Uterus (tissue), 4 donors: ENCODE measurements around the gene SIAH1. TPM values are rescaled to one million over a fixed set of nuclear protein-coding genes. Genes with fewer than 3 reads are reported as not detected.
"Not testable (repeated sequence)": the region's sequence is repeated elsewhere in the genome, so short reads cannot be mapped to it uniquely, and the experiment has no call there.

ENCODE experiments used
- DNase-seq, 2 donors: peaks; one replicate each; pipeline ENCODE4 v3.0.0-alpha.2; 2019 to 2020
- H3K27ac ChIP-seq, 2 donors: fragments of 200-600 bp; sonication (generic); 1 replicate in 1 of 2; 2 replicates in 1 of 2; pipeline ENCODE4 v1.5.1; 2016 to 2018
- H3K27me3 ChIP-seq, 2 donors: fragments of 200-600 bp; sonication (generic); one replicate each; pipeline ENCODE4 v1.5.1; 2018 to 2019; ENCODE audit warnings: control low read depth in 1 of 2
- H3K36me3 ChIP-seq, 2 donors: fragments of 200-600 bp; sonication (generic); one replicate each; pipeline ENCODE4 v1.5.1; 2019; ENCODE audit warnings: control low read depth in 1 of 2
- H3K4me1 ChIP-seq, 2 donors: fragments of 200-600 bp; sonication (generic); one replicate each; pipeline ENCODE4 v1.5.1; 2018 to 2019; ENCODE audit warnings: control low read depth in 1 of 2
- H3K4me3 ChIP-seq, 2 donors: fragments of 200-600 bp; sonication (generic); 1 replicate in 1 of 2; 2 replicates in 1 of 2; pipeline ENCODE4 v1.5.1; 2018 to 2019; ENCODE audit warnings: mild to moderate bottlenecking in 1 of 2
- H3K9me3 ChIP-seq, 2 donors: fragments of 200-600 bp; sonication (generic); one replicate each; pipeline ENCODE4 v1.5.1; 2019; ENCODE audit warnings: control low read depth in 1 of 2
- CTCF ChIP-seq, 4 experiments: fragments of 200-600 bp in 2 of 4; fragments of 450-650 bp in 2 of 4; sonication (generic) in 2 of 4; IDR thresholded peaks; one replicate each; pipeline ENCODE4 v1.5.1; 2016 to 2019; ENCODE audit warnings: antibody characterized with exemption in 4 of 4, mild to moderate bottlenecking in 2 of 4, moderate library complexity in 1 of 4
- POLR2A ChIP-seq, 2 donors: fragments of 450-650 bp; IDR thresholded peaks; one replicate each; pipeline ENCODE4 v1.6.1; 2016; ENCODE audit warnings: antibody characterized with exemption in 2 of 2, mild to moderate bottlenecking in 1 of 2, moderate library complexity in 1 of 2
- intact Hi-C: fragments of 100-400 bp; cut with DNase I; formaldehyde crosslinking; loops from one replicate; pipeline ENCODE4 v1.15.1; 2023; ENCODE audit warnings: low total_unique reads
- small RNA-seq: library from RNA; depleted of rRNA; stranded (forward); fragments of <200 nt; gene quantifications from one replicate; pipeline ENCODE3, GENCODE V24; 2016
- total RNA-seq, 4 donors: library from RNA; depleted of rRNA in 3 of 4; stranded (reverse); fragments of >200 nt in 3 of 4; gene quantifications; one replicate each; pipeline versions ENCODE4 v1.1.0 to v1.2.4, GENCODE V29; 2014 to 2023
- donor health status: DM: yes; HTN: yes; CAD: no.

Gene SIAH1
- total RNA-seq, 4 donors from 2014 or later = 28.2 to 79.4 (median 41.6) TPM

- H3K27ac ChIP-seq = no peak overlapping the region
- no peaks in the 10 kb centered on the region for H3K27me3 ChIP-seq
- H3K4me3 ChIP-seq = no peak overlapping the region
- peaks cover 0 to 10% of the 10 kb centered on the region in 2 donors for H3K9me3 ChIP-seq
- DNase-seq = no peak
- intact Hi-C loops = no loop called here
- no peaks in the 10 kb centered on the region for H3K36me3 ChIP-seq
- no peaks in the 10 kb centered on the region for H3K4me1 ChIP-seq
- TF ChIP-seq CTCF (IDR thresholded peaks at IDR 0.05) (no peak), POLR2A (IDR thresholded peaks at IDR 0.05) (no peak)
These were observed 68.2 kb downstream of the SIAH1 start for GRCh38 chr16:48317026-48317425.

GRCh38 chr16:48313905-48314304 lies 71.3 kb downstream of the SIAH1 start:
- peaks cover 0 to 33% of the 10 kb centered on the region in 2 donors for H3K9me3 ChIP-seq
- H3K27me3 ChIP-seq, intact Hi-C loops, H3K27ac ChIP-seq, H3K36me3 ChIP-seq, H3K4me1 ChIP-seq, DNase-seq, H3K4me3 ChIP-seq: not testable (repeated sequence)

- TF ChIP-seq POLR2A (IDR thresholded peaks at IDR 0.05) = no peak
- no peak for TF ChIP-seq CTCF (IDR thresholded peaks at IDR 0.05)
- H3K36me3 ChIP-seq = no peaks in the 10 kb centered on the region
- H3K9me3 ChIP-seq = peaks cover 0 to 37% of the 10 kb centered on the region in 2 donors
- H3K4me1 ChIP-seq = no peaks in the 10 kb centered on the region
- no peaks in the 10 kb centered on the region for H3K27me3 ChIP-seq
- no peak for DNase-seq
- no peak overlapping the region for H3K27ac ChIP-seq
- no peak overlapping the region for H3K4me3 ChIP-seq
- intact Hi-C loops = no loop called here
These were observed 74.1 kb downstream of the SIAH1 start for GRCh38 chr16:48310908-48311641.

Small RNA genes lying within 50 kb of the gene (small RNA-seq; reads per million reads assigned to genes)
- gene RF00017 = not detected

Other genes starting within 250 kb of the SIAH1 start
- gene ABCC12, start 229.4 kb downstream of the SIAH1 start, total RNA-seq = not detected
- gene LONP2, start 141.1 kb downstream of the SIAH1 start, total RNA-seq = 10 to 100 TPM; 28.2 to 88.9 (median 64.3) TPM
- under 1 TPM in 1 of 4 donors, not detected in 3; 0.48 TPM for gene ABCC11, start 137.9 kb downstream of the SIAH1 start, total RNA-seq
- gene N4BP1, start 224.8 kb upstream of the SIAH1 start, total RNA-seq = 10 to 100 TPM; 13.3 to 54.5 (median 44.3) TPM